ENCODE data around the gene TIMP3. TPM values are rescaled to one million over a fixed set of nuclear protein-coding genes. Genes with fewer than 3 reads are reported as not detected.

The TIMP3 gene
- total and polyA plus RNA-seq, 2 donors (not counting 3 experiments of a cell fraction or from before 2014, with no cell fraction given): 0.22 to 2.0 TPM

GRCh38 chr22:32796865-32797573 lies 4.5 kb upstream of the TIMP3 start:
- H3K27me3 ChIP-seq (ENCODE audit: control insufficient read depth in 2 of 2, insufficient read depth in 2 of 2, low read length in 2 of 2): peaks cover 6 to 7% of the 10 kb centered on the region in 2 experiments
- dilution Hi-C loops (cut with MboI; ENCODE audit: extremely low pct_ligation_motif_present, low sequenced_read_pairs): no loop called here
- H3K9ac ChIP-seq (replicated peaks; ENCODE audit: extremely low read depth, insufficient read depth, low read length): no peak overlapping the region
- DNase-seq (ENCODE audit: low read depth, low spot score) (no peak), FAIRE-seq (no peak)
- no TSS peak for BruUV-seq (replicated peaks)
- H3K4me2 ChIP-seq (ENCODE audit: insufficient read depth, low read length): no peak overlapping the region
- no peaks in the 10 kb centered on the region for H3K36me3 ChIP-seq (ENCODE audit: control insufficient read depth in 2 of 2, extremely low read depth in 1 of 2, insufficient read depth in 2 of 2, low read length in 2 of 2)
- H3K4me3 ChIP-seq (replicated peaks in 1 of 3; ENCODE audit: insufficient read depth in 1 of 3, low read depth in 1 of 3, low read length in 3 of 3): no peak overlapping the region
- ChIA-PET CTCF (interaction anchor here (0.5 to 4.3 kb wide), 12 partner anchors 19 to 297 kb away, joined by 3 to 81 read pairs (median 4); no protein-coding TSS in a partner anchor), POLR2A (no interaction called here)
- no peaks in the 10 kb centered on the region for H4K20me1 ChIP-seq (replicated peaks; ENCODE audit: control insufficient read depth, extremely low read depth, insufficient read depth, low read length)
- no peaks in the 10 kb centered on the region for H3K9me3 ChIP-seq (replicated peaks; ENCODE audit: control insufficient read depth, insufficient read depth, low read length)
- no peak for TF ChIP-seq POLR2A (IDR thresholded peaks at IDR 0.05; ENCODE audit: low read depth, low read length)
- peak; percentile 45 to 64 for TF ChIP-seq CTCF (IDR thresholded peaks at IDR 0.05; ENCODE audit: extremely low read depth in 1 of 2, insufficient read depth in 1 of 2, low read depth in 1 of 2, low read length in 2 of 2)
- H2AFZ ChIP-seq (ENCODE audit: low read depth, low read length): no peak overlapping the region
- H3K27ac ChIP-seq (ENCODE audit: insufficient read depth, low read depth, low read length): no peak overlapping the region
- no peaks in the 10 kb centered on the region for H3K79me2 ChIP-seq (ENCODE audit: control insufficient read depth, insufficient read depth, low read length)
- intact Hi-C loops (cut with micrococcal nuclease): loop anchor here (1.0 kb wide), 2 partner anchors 137 to 268 kb away; no protein-coding TSS in a partner anchor
- H3K9me1 ChIP-seq (replicated peaks; ENCODE audit: control insufficient read depth, extremely low read depth, insufficient read depth, low read length): no peaks in the 10 kb centered on the region
- no peaks in the 10 kb centered on the region for H3K4me1 ChIP-seq (ENCODE audit: control insufficient read depth, extremely low read depth, insufficient read depth, low read length)

GRCh38 chr22:32799496-32799895 lies 2.0 kb upstream of the TIMP3 start:
- POLR2A ChIA-PET: no interaction called here

More at GRCh38 chr22:32799496-32799895, 2.0 kb upstream of the TIMP3 start:
- Histone ChIP-seq H3K4me2 (ENCODE audit: insufficient read depth, low read length) (no peak overlapping the region), H3K9me3 (replicated peaks; ENCODE audit: control insufficient read depth, insufficient read depth, low read length) (no peaks in the 10 kb centered on the region), H3K4me3 (replicated peaks in 1 of 3; ENCODE audit: insufficient read depth in 1 of 3, low read depth in 1 of 3, low read length in 3 of 3) (no peak overlapping the region), H3K9ac (replicated peaks; ENCODE audit: extremely low read depth, insufficient read depth, low read length) (no peak overlapping the region), H3K79me2 (ENCODE audit: control insufficient read depth, insufficient read depth, low read length) (no peaks in the 10 kb centered on the region), H3K27me3 (ENCODE audit: control insufficient read depth in 2 of 2, insufficient read depth in 2 of 2, low read length in 2 of 2) (peaks cover 9 to 12% of the 10 kb centered on the region in 2 experiments), H3K9me1 (replicated peaks; ENCODE audit: control insufficient read depth, extremely low read depth, insufficient read depth, low read length) (no peaks in the 10 kb centered on the region), H3K27ac (ENCODE audit: insufficient read depth, low read depth, low read length) (no peak overlapping the region), H3K36me3 (ENCODE audit: control insufficient read depth in 2 of 2, extremely low read depth in 1 of 2, insufficient read depth in 2 of 2, low read length in 2 of 2) (no peaks in the 10 kb centered on the region), H4K20me1 (replicated peaks; ENCODE audit: control insufficient read depth, extremely low read depth, insufficient read depth, low read length) (no peaks in the 10 kb centered on the region), H2AFZ (ENCODE audit: low read depth, low read length) (no peak overlapping the region), H3K4me1 (ENCODE audit: control insufficient read depth, extremely low read depth, insufficient read depth, low read length) (no peaks in the 10 kb centered on the region)
- dilution Hi-C loops (cut with MboI; ENCODE audit: extremely low pct_ligation_motif_present, low sequenced_read_pairs): no loop called here
- no peak for FAIRE-seq
- CTCF ChIA-PET: no interaction called here
- BruUV-seq (replicated peaks): no TSS peak
- TF ChIP-seq POLR2AphosphoS5 (IDR thresholded peaks at IDR 0.05; ENCODE audit: insufficient read depth, low read depth, low read length) (no peak), MYC (IDR thresholded peaks at IDR 0.05; ENCODE audit: low read depth, low read length) (no peak), MAX (IDR thresholded peaks at IDR 0.05; ENCODE audit: insufficient read depth, insufficient read length) (no peak), CTCF (IDR thresholded peaks at IDR 0.05; ENCODE audit: extremely low read depth in 1 of 2, insufficient read depth in 1 of 2, low read depth in 1 of 2, low read length in 2 of 2) (no peak), JUN (IDR thresholded peaks at IDR 0.05; ENCODE audit: borderline replicate concordance, insufficient read depth, insufficient read length, low read depth) (no peak), GATA2 (IDR thresholded peaks at IDR 0.05; ENCODE audit: insufficient read depth, insufficient read length, low read depth, low read length) (no peak), EZH2 (IDR thresholded peaks at IDR 0.05; ENCODE audit: borderline replicate concordance, low read depth, low read length, severe bottlenecking) (no peak), POLR2A (IDR thresholded peaks at IDR 0.05; ENCODE audit: low read depth, low read length) (no peak), FOS (IDR thresholded peaks at IDR 0.05; ENCODE audit: borderline replicate concordance, insufficient read depth, low read length) (no peak)
- no peak for DNase-seq (ENCODE audit: low read depth, low spot score)
- intact Hi-C loops (cut with micrococcal nuclease): no loop called here
